KMS-11 (cell line): ENCODE results near the gene GPC4.

Source experiments
- H2AFZ ChIP-seq: fragments of 200-600 bp; sonication (generic); 2 replicates; pipeline ENCODE4 v1.6.1; 2016; ENCODE audit warnings: antibody characterized with exemption, mixed run types, low read depth
- H3K27ac ChIP-seq: fragments of 200-600 bp; sonication (generic); 2 replicates; pipeline ENCODE4 v1.6.1; 2016; ENCODE audit warnings: mild to moderate bottlenecking, mixed run types
- H3K27me3 ChIP-seq: fragments of 200-600 bp; sonication (generic); 2 replicates; pipeline ENCODE4 v1.6.1; 2017; ENCODE audit warnings: mild to moderate bottlenecking, low read depth, mixed run types, moderate library complexity; ENCODE audit not compliant: insufficient read depth
- H3K36me3 ChIP-seq: fragments of 200-600 bp; sonication (generic); 2 replicates; pipeline ENCODE4 v1.6.1; 2017; ENCODE audit warnings: mild to moderate bottlenecking, mixed run types; ENCODE audit not compliant: insufficient read depth
- H3K4me1 ChIP-seq: fragments of 200-600 bp; sonication (generic); 2 replicates; pipeline ENCODE4 v1.6.1; 2016; ENCODE audit warnings: mild to moderate bottlenecking, low read depth, mixed run types; ENCODE audit not compliant: poor library complexity, severe bottlenecking
- H3K4me2 ChIP-seq: fragments of 200-600 bp; sonication (generic); 2 replicates; pipeline ENCODE4 v1.7.0; 2016; ENCODE audit warnings: mild to moderate bottlenecking, mixed run types
- H3K4me3 ChIP-seq: fragments of 200-600 bp; sonication (generic); IDR thresholded peaks from 2 replicates; pipeline ENCODE4 v1.6.1; 2017; ENCODE audit warnings: low read depth, low read length, mixed read lengths; ENCODE audit not compliant: insufficient read depth
- H3K79me2 ChIP-seq: fragments of 200-600 bp; sonication (generic); 2 replicates; pipeline ENCODE4 v1.6.1; 2016; ENCODE audit warnings: low read depth, mixed run types; ENCODE audit not compliant: insufficient read depth
- H3K9ac ChIP-seq: fragments of 200-600 bp; sonication (generic); 2 replicates; pipeline ENCODE4 v1.6.1; 2016; ENCODE audit warnings: mild to moderate bottlenecking, mixed run types
- H4K20me1 ChIP-seq: fragments of 200-600 bp; sonication (generic); 2 replicates; pipeline ENCODE4 v1.6.1; 2016; ENCODE audit warnings: mild to moderate bottlenecking, mixed run types; ENCODE audit not compliant: insufficient read depth
- CTCF ChIP-seq: fragments of 200-600 bp; sonication (generic); conservative IDR thresholded peaks from 2 replicates; pipeline ENCODE4 v1.6.1; 2017; ENCODE audit warnings: low read depth, mild to moderate bottlenecking, antibody characterized with exemption, low read length, moderate library complexity, mixed read lengths

Gene GPC4

GRCh38 chrX:133414406-133415275 lies 648 bp downstream of the GPC4 start:
- H3K27me3 ChIP-seq, result no peaks in the 10 kb centered on the region
- no peaks in the 10 kb centered on the region for H4K20me1 ChIP-seq
- H3K4me3 ChIP-seq, result no peak overlapping the region
- no peaks in the 10 kb centered on the region for H3K36me3 ChIP-seq
- no peaks in the 10 kb centered on the region for H3K79me2 ChIP-seq
- H3K4me2 ChIP-seq, result peak overlapping the region; percentile 36; the same call in 1 of the 2 replicates
- no peak overlapping the region for H3K27ac ChIP-seq
- H2AFZ ChIP-seq, result peak overlapping the region; percentile 71
- no peaks in the 10 kb centered on the region for H3K4me1 ChIP-seq
- no peak for TF ChIP-seq CTCF
- peak overlapping the region; percentile 42; the same call in 1 of the 2 replicates for H3K9ac ChIP-seq

- Histone ChIP-seq H3K36me3 (no peaks in the 10 kb centered on the region), H3K4me1 (no peaks in the 10 kb centered on the region), H3K27ac (no peak overlapping the region), H3K4me2 (no peak overlapping the region), H3K27me3 (no peaks in the 10 kb centered on the region), H3K79me2 (no peaks in the 10 kb centered on the region), H3K9ac (no peak overlapping the region), H2AFZ (no peak overlapping the region), H4K20me1 (no peaks in the 10 kb centered on the region), H3K4me3 (no peak overlapping the region)
- no peak for TF ChIP-seq CTCF
Measured at GRCh38 chrX:133413218-133413925, 1.9 kb downstream of the GPC4 start.

GRCh38 chrX:133412665-133413064 lies 2.6 kb downstream of the GPC4 start:
- no peaks in the 10 kb centered on the region for H3K79me2 ChIP-seq
- no peaks in the 10 kb centered on the region for H4K20me1 ChIP-seq
- no peak overlapping the region for H3K4me3 ChIP-seq
- H3K9ac ChIP-seq, result no peak overlapping the region
- no peak overlapping the region for H2AFZ ChIP-seq
- no peaks in the 10 kb centered on the region for H3K27me3 ChIP-seq
- H3K36me3 ChIP-seq, result no peaks in the 10 kb centered on the region
- H3K4me1 ChIP-seq, result no peaks in the 10 kb centered on the region
- TF ChIP-seq CTCF, result no peak
- H3K4me2 ChIP-seq, result no peak overlapping the region
- H3K27ac ChIP-seq, result no peak overlapping the region

- H4K20me1 ChIP-seq, result no peaks in the 10 kb centered on the region
- no peak overlapping the region for H3K4me2 ChIP-seq
- H3K27me3 ChIP-seq, result no peaks in the 10 kb centered on the region
- no peaks in the 10 kb centered on the region for H3K36me3 ChIP-seq
- H3K9ac ChIP-seq, result no peak overlapping the region
- no peak overlapping the region for H2AFZ ChIP-seq
- H3K27ac ChIP-seq, result no peak overlapping the region
- H3K4me3 ChIP-seq, result no peak overlapping the region
- no peaks in the 10 kb centered on the region for H3K4me1 ChIP-seq
- no peaks in the 10 kb centered on the region for H3K79me2 ChIP-seq
- TF ChIP-seq CTCF, result no peak
Measured at GRCh38 chrX:133412246-133412645, 3.0 kb downstream of the GPC4 start.
